Liver (tissue), 9 donors: ENCODE data around the gene MAGI1. TPM values are rescaled to one million over a fixed set of nuclear protein-coding genes. Genes with fewer than 3 reads are reported as not detected.

ENCODE experiments used
- DNase-seq: peaks from one replicate; pipeline ENCODE4 v3.0.0-alpha.2; 2017; ENCODE audit warnings: low spot score
- H3K27ac ChIP-seq, 2 donors: one replicate each; pipeline ENCODE4 v1.7.0; 2013; ENCODE audit warnings: inconsistent platforms in 2 of 2, low read length in 2 of 2, control low read depth in 1 of 2, low read depth in 1 of 2, mild to moderate bottlenecking in 1 of 2
- H3K27me3 ChIP-seq, 4 donors: one replicate each; pipeline versions ENCODE4 v1.6.1 to v1.7.0; 2013; ENCODE audit warnings: low read length in 3 of 4, inconsistent platforms in 1 of 4, mild to moderate bottlenecking in 1 of 4, moderate library complexity in 1 of 4; ENCODE audit not compliant: control insufficient read depth in 4 of 4, insufficient read depth in 4 of 4
- H3K36me3 ChIP-seq, 4 donors: one replicate each; pipeline versions ENCODE4 v1.6.1 to v1.7.0; 2013; ENCODE audit warnings: low read length in 3 of 4, mild to moderate bottlenecking in 3 of 4, low read depth in 1 of 4, moderate library complexity in 1 of 4; ENCODE audit not compliant: control insufficient read depth in 4 of 4, insufficient read depth in 3 of 4
- H3K4me1 ChIP-seq, 4 donors: one replicate each; pipeline versions ENCODE4 v1.6.1 to v1.7.0; 2013; ENCODE audit warnings: low read length in 3 of 4, mild to moderate bottlenecking in 3 of 4, moderate library complexity in 1 of 4; ENCODE audit not compliant: control insufficient read depth in 4 of 4, insufficient read depth in 4 of 4
- H3K4me3 ChIP-seq, 3 donors: one replicate each; pipeline versions ENCODE4 v1.6.1 to v1.7.0; 2013; ENCODE audit warnings: low read length in 3 of 3, control low read depth in 1 of 3, low read depth in 1 of 3, mild to moderate bottlenecking in 1 of 3
- H3K9ac ChIP-seq, 2 donors: one replicate each; pipeline ENCODE4 v1.7.0; 2013; ENCODE audit warnings: low read length in 2 of 2, mild to moderate bottlenecking in 2 of 2, moderate library complexity in 2 of 2, control low read depth in 1 of 2, low read depth in 1 of 2
- H3K9me3 ChIP-seq, 4 donors: one replicate each; pipeline versions ENCODE4 v1.6.1 to v1.7.0; 2013; ENCODE audit warnings: low read length in 3 of 4; ENCODE audit not compliant: control insufficient read depth in 4 of 4
- EGR1 ChIP-seq, 2 donors: IDR thresholded peaks; 2 replicates each; pipeline ENCODE4 v1.6.1; 2016 to 2018; ENCODE audit warnings: antibody characterized with exemption in 2 of 2, low read depth in 2 of 2
- FOXA1 ChIP-seq: IDR thresholded peaks from 2 replicates; pipeline ENCODE4 v1.6.1; 2016; ENCODE audit warnings: antibody characterized with exemption
- GABPA ChIP-seq, 2 donors: IDR thresholded peaks in 1 of 2; conservative IDR thresholded peaks in 1 of 2; 2 replicates each; pipeline ENCODE4 v1.6.1; 2016; ENCODE audit warnings: antibody characterized with exemption in 2 of 2, mild to moderate bottlenecking in 1 of 2, moderate library complexity in 1 of 2
- HNF4A ChIP-seq, 2 donors: conservative IDR thresholded peaks; 2 replicates each; pipeline ENCODE4 v1.6.1; 2016; ENCODE audit warnings: antibody characterized with exemption in 2 of 2, mild to moderate bottlenecking in 2 of 2
- HNF4G ChIP-seq: IDR thresholded peaks from 2 replicates; pipeline ENCODE4 v1.6.1; 2016; ENCODE audit warnings: antibody characterized with exemption
- MAX ChIP-seq: IDR thresholded peaks from 2 replicates; pipeline ENCODE4 v1.6.1; 2016; ENCODE audit warnings: antibody characterized with exemption
- NR2F2 ChIP-seq: IDR thresholded peaks from 2 replicates; pipeline ENCODE4 v1.6.1; 2016; ENCODE audit warnings: antibody characterized with exemption
- RAD21 ChIP-seq, 2 donors: IDR thresholded peaks; 2 replicates each; pipeline ENCODE4 v1.6.1; 2016; ENCODE audit warnings: antibody characterized with exemption in 2 of 2, mild to moderate bottlenecking in 2 of 2
- SP1 ChIP-seq: IDR thresholded peaks from 2 replicates; pipeline ENCODE4 v1.6.1; 2018; ENCODE audit warnings: antibody characterized with exemption, mild to moderate bottlenecking
- TAF1 ChIP-seq: conservative IDR thresholded peaks from 2 replicates; pipeline ENCODE4 v1.6.1; 2016; ENCODE audit warnings: antibody characterized with exemption, mild to moderate bottlenecking
- YY1 ChIP-seq: IDR thresholded peaks from 2 replicates; pipeline ENCODE4 v1.6.1; 2016; ENCODE audit warnings: antibody characterized with exemption, mild to moderate bottlenecking
- ZBTB33 ChIP-seq: IDR thresholded peaks from 2 replicates; pipeline ENCODE4 v1.6.1; 2016; ENCODE audit warnings: antibody characterized with exemption
- WGBS: extraction: QIAGEN DNeasy Blood & Tissue Kit; methylation state at CpG from one replicate; pipeline ENCODE4 v1.1.7; 2013; 5-methylcytosine and 5-hydroxymethylcytosine counted together
- polyA plus RNA-seq, 2 donors: library from polyadenylated mRNA; stranded (reverse) in 1 of 2; unstranded in 1 of 2; fragments of 200-250 nt in 1 of 2; fragments of >200 nt in 1 of 2; fragmentation: Nextera tagmentation in 1 of 2; extraction: Ambion mirVana in 1 of 2; gene quantifications; one replicate each; pipeline versions ENCODE4 v1.2.1 to v1.2.3, GENCODE V29; 2013 to 2015
- total RNA-seq, 2 donors: library from RNA; depleted of rRNA; stranded (reverse); fragments of >200 nt; gene quantifications; one replicate each; pipeline ENCODE4 v1.2.3, GENCODE V29; 2014
- TF ChIP-seq, protein P1 (sequence below): IDR thresholded peaks from 2 replicates; pipeline ENCODE4 v1.6.1; 2016; ENCODE audit warnings: antibody characterized with exemption
- TF ChIP-seq, protein P2 (sequence below): fragments of 150-350 bp; IDR thresholded peaks from 2 replicates; pipeline ENCODE4 v1.5.1; 2017; ENCODE audit warnings: improper control_type of control experiment, low read depth, low read length; ENCODE audit not compliant: missing input control
- donor health status: healthy.
- donor health status: healthy.
- donor health status: healthy.
- donor health status: healthy.
- donor health status: healthy.

Gene MAGI1
- total and polyA plus RNA-seq, 4 donors: 9.6 to 68.8 (median 14.0) TPM

DNA sequence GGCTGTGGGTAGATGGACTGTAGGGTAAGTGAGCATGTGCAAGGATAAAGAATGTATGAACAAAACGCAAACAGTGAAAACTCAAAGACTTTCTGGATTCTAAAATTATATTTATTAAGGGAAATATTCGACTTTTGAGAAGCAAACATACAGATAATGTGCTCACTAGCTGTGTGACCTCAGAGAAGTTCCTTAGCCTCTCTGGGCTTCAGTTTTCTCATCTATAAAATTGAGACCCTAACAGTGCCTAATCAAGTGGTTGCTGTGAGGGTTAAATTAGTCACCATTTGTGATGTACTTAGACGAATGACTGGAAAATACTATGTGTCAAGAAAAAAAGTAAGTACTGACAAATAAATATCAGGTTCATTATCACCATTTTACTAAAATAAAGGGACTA is 261.7 kb downstream of the MAGI1 start:
- Histone ChIP-seq H3K27ac (no peak overlapping the region), H3K4me3 (no peak overlapping the region), H3K9me3 (no peaks in the 10 kb centered on the region), H3K36me3 (no peaks in the 10 kb centered on the region), H3K9ac (no peak overlapping the region), H3K4me1 (no peaks in the 10 kb centered on the region), H3K27me3 (no peaks in the 10 kb centered on the region)
- 90% methylated on average over 3 of the region's 3 CpGs for WGBS
- DNase-seq: no peak
- TF ChIP-seq HNF4A (conservative IDR thresholded peaks at IDR 0.05) (no peak), HNF4G (no peak), FOXA1 (no peak), RAD21 (IDR thresholded peaks at IDR 0.05) (no peak), TAF1 (no peak), YY1 (no peak), SP1 (no peak), ZBTB33 (no peak)
- TF ChIP-seq, protein P1, sequence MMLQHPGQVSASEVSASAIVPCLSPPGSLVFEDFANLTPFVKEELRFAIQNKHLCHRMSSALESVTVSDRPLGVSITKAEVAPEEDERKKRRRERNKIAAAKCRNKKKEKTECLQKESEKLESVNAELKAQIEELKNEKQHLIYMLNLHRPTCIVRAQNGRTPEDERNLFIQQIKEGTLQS: no peak

- Histone ChIP-seq H3K36me3 (no peaks in the 10 kb centered on the region), H3K9me3 (no peaks in the 10 kb centered on the region), H3K4me1 (no peaks in the 10 kb centered on the region), H3K4me3 (no peak overlapping the region), H3K27ac (no peak overlapping the region), H3K9ac (no peak overlapping the region), H3K27me3 (no peaks in the 10 kb centered on the region)
- no peak for DNase-seq
- WGBS: 79% methylated on average over 6 of the region's 6 CpGs
- TF ChIP-seq NR2F2 (no peak), GABPA (IDR thresholded peaks at IDR 0.05 in 1 of 2, conservative IDR thresholded peaks at IDR 0.05 in 1 of 2) (no peak), MAX (no peak)
- TF ChIP-seq, protein P2, sequence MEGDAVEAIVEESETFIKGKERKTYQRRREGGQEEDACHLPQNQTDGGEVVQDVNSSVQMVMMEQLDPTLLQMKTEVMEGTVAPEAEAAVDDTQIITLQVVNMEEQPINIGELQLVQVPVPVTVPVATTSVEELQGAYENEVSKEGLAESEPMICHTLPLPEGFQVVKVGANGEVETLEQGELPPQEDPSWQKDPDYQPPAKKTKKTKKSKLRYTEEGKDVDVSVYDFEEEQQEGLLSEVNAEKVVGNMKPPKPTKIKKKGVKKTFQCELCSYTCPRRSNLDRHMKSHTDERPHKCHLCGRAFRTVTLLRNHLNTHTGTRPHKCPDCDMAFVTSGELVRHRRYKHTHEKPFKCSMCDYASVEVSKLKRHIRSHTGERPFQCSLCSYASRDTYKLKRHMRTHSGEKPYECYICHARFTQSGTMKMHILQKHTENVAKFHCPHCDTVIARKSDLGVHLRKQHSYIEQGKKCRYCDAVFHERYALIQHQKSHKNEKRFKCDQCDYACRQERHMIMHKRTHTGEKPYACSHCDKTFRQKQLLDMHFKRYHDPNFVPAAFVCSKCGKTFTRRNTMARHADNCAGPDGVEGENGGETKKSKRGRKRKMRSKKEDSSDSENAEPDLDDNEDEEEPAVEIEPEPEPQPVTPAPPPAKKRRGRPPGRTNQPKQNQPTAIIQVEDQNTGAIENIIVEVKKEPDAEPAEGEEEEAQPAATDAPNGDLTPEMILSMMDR: no peak
These were observed 262.2 kb downstream of the MAGI1 start for GRCh38 chr3:65776494-65776893.

GRCh38 chr3:65776081-65776480 is 262.6 kb downstream of the MAGI1 start:
- H3K9me3 ChIP-seq: no peaks in the 10 kb centered on the region
- H3K4me3 ChIP-seq: no peak overlapping the region
- H3K4me1 ChIP-seq: no peaks in the 10 kb centered on the region
- DNase-seq: no peak
- TF ChIP-seq EGR1 (IDR thresholded peaks at IDR 0.05; ENCODE audit: low read depth in 2 of 2) (no peak), ZBTB33 (no peak), GABPA (IDR thresholded peaks at IDR 0.05 in 1 of 2, conservative IDR thresholded peaks at IDR 0.05 in 1 of 2) (no peak), HNF4G (no peak), TAF1 (no peak)
- TF ChIP-seq, protein P1: no peak
- TF ChIP-seq, protein P2: no peak
- H3K27ac ChIP-seq: no peak overlapping the region
- no peak overlapping the region for H3K9ac ChIP-seq
- H3K27me3 ChIP-seq: no peaks in the 10 kb centered on the region
- H3K36me3 ChIP-seq: no peaks in the 10 kb centered on the region
